ENCODE measurements around the gene AJAP1.

Gene AJAP1

GRCh38 chr1:4837031-4837600 lies 182.7 kb downstream of the AJAP1 start:
- no peak for TF ChIP-seq CTCF (IDR thresholded peaks at IDR 0.05; ENCODE audit: insufficient read depth, missing control alignments)
- FAIRE-seq, result no peak

GRCh38 chr1:4837752-4838151 lies 183.3 kb downstream of the AJAP1 start:
- TF ChIP-seq CTCF (IDR thresholded peaks at IDR 0.05; ENCODE audit: insufficient read depth, missing control alignments), result no peak
- no peak for FAIRE-seq
- DNase-seq (ENCODE audit: insufficient read length, low spot score), result no peak

More at GRCh38 chr1:4837031-4837600, 182.7 kb downstream of the AJAP1 start:
- DNase-seq (ENCODE audit: insufficient read length, low spot score), result no peak

GRCh38 chr1:4838231-4838630 lies 183.8 kb downstream of the AJAP1 start:
- TF ChIP-seq CTCF (IDR thresholded peaks at IDR 0.05; ENCODE audit: insufficient read depth, missing control alignments), result no peak
- DNase-seq (ENCODE audit: insufficient read length, low spot score), result no peak
- FAIRE-seq, result no peak
